Middle frontal gyrus (tissue), 1 donor: ENCODE measurements around the gene OS9.
"Not testable (repeated sequence)": the region's sequence is repeated elsewhere in the genome, so short reads cannot be mapped to it uniquely, and the experiment has no call there.

Experiments
- DNase-seq: peaks from one replicate; pipeline ENCODE4 v3.0.0-alpha.2; 2015; ENCODE audit warnings: low spot score; ENCODE audit errors: extremely low spot score

OS9 gene

GRCh38 chr12:57721846-57722608, 28.1 kb downstream of the OS9 start:
- DNase-seq, result not testable (repeated sequence)

DNA sequence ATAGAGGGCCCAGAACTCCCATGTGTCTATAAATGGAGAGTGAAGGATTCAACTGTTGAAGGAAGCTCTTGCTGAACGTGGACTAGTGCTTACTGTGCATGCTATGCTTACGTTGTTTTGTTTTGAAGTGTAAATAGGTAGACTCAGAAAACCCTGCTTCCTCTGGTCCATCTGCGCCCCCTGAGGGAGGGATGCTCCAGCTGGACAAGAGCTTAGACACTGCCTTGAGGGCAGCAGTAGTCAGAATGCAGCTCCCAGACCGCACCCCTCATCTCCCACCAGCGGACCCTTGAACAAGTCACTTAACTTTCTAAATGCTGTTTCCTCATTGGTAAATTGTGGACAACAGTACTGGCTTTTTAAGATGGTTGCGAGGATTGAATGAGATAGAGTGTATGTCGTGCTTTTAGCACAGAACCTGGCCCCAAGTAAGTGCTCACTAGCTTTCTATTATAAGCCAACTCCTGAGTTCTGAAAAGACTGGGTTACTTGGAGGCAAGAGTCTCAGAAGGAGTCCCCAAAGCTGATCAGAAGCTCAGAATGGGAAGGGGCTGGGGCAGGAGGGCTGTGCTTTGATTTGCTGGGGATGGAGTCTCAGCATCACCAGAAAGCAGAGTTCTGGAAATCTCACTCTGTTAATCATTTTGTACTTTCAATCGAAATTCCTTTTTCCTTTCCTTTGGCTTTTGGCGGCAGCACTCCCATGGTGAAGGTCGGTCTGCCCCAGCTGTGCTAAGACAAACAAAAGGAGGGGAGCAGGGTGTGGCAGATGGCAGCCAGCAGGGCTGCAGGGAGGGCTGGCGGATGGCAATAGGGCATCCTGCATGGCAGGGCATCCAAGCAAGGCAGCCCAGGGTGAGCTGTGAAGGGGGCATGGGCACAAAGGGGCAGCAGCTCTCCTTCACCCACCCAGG, 29.0 kb downstream of the OS9 start:
- no peak for DNase-seq

DNA sequence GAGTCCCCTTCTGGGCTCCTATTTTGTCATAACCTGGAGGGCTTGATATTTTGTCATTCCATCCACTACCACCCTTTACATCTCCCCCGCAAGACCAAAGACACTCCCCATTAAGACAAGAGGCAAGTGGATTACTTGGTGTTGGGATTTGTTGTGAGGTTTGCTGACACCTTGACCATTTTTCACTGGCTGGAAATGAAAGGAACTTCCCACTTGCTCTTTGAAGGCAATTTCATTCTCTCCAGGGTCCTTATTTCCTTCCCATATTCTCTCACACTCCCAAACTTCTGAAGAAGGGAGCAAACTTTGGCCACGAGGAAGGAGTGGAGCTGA, 29.7 kb downstream of the OS9 start:
- DNase-seq, result no peak

DNA sequence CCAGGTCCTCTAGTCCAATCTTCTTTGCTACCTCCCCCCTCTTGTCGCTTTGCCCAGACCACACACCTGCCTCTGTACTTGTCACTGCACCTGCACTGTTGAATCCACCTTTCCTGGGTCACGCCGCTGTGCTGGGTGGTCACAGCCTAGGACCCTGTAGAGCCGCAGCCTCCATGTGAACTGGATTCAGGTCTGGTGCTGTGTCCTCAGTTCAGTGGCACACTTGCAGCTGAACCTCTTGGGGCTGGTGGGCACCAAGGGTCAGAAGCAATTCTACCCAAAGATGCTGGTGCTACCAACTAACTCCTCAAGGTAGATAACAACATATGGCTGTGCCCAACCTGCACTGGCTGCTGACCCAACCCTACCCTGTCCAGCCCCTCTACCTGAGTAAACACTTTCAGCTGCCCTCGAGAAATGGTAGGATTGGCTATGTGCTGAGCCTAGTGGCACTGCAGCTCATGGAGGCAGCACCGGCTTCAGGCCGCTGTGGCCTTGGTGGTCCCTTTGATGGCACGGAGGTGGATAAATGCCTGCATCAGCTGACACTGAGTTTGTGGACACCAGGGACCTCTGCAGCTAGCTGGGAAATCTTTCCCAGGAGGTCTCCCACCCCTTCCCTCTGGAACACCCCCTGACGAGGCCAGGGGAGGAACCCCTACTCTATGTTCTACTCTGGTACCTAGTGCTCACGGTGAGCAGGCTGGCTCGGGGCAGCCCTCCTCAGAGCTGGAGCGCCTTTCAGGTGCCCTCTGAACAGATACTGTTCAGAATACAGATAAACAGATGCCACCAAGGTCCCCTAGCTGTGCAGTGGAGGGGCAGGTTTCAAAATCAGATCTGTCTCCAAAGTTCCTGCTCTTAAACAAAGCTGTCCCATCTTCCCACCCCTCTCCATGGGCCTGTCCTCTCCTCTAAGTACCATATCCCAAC, 30.3 kb downstream of the OS9 start:
- DNase-seq, result no peak

- DNase-seq, result no peak
Observed at GRCh38 chr12:57724936-57725740, 31.2 kb downstream of the OS9 start.

GRCh38 chr12:57725851-57726150, 31.9 kb downstream of the OS9 start:
- DNase-seq, result no peak

DNA sequence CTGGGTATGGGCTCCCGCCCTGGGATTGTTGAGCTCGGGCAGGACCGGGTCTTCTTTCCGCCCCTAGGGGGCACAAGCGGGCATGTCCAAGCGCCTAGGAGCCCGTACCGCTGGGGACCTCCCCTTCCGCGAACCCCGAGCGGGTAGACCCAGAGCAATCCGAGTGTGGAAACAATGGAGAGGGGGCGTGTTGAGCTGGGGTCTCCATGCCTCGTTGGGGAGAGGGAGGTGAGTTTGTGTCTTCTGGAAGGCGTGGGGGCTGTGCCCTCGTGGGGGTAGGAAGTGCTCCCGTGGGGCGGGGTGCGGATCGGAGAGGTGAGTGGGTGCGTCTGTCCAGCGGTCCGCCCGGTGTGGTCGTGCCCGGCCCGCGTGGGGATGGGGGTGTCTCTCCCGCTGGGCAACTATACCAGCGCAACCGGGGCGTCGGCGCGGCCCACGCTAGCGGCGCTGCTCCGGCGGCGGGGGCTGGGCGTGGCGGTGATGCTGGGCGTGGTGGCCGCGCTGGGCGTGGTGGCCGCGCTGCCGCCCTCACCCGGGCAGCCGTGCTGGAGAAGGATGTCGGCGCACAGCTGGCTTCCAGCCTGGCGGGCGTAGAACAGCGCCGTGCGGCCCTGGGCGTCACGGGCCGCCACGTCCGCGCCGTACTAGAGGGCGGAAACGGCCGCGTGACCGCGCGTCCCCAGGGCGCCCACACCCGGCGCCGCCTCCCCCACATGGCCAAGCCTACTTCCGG, 32.4 kb downstream of the OS9 start:
- DNase-seq, result no peak

DNA sequence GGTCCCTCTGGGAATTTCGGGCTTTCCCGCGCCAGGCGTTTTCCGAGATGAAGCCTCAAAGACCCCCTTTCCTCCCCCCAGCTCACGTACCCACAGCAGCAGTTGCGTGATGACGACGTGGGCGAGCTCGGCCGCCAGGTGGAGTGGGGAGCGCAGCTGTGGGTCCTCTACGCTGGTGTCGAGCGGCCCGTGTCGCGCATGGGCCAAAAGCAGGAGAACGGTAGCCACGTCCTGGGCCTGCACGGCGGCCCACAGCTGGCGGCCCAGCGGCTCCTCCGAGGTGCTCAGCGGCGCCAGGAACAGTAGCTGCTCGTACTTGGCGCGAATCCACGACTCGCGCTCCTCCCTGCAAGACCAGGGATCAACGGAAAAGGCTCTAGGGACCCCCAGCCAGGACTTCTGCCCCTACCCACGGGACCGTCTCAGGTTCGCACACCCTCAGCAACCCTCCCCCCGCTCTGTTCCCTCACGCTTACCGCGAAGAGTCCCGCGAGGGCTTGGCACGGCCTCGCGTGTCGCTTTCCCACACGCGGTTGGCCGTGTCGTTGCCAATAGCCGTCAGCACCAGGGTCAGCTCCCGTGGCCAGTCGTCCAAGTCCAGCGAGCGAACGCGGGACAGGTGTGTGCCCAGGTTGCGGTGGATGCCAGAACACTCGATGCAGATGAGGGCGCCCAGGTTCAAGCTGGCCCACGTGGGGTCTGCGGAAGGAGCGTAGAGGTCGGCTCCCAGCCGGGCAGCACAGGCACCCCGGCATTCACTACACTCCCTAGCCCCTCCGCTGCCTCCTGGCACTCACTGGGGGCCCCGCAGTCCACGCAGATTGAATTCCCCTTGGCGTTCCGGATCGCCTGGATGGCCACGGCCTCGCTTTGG, 33.2 kb downstream of the OS9 start:
- DNase-seq, result no peak

DNA sequence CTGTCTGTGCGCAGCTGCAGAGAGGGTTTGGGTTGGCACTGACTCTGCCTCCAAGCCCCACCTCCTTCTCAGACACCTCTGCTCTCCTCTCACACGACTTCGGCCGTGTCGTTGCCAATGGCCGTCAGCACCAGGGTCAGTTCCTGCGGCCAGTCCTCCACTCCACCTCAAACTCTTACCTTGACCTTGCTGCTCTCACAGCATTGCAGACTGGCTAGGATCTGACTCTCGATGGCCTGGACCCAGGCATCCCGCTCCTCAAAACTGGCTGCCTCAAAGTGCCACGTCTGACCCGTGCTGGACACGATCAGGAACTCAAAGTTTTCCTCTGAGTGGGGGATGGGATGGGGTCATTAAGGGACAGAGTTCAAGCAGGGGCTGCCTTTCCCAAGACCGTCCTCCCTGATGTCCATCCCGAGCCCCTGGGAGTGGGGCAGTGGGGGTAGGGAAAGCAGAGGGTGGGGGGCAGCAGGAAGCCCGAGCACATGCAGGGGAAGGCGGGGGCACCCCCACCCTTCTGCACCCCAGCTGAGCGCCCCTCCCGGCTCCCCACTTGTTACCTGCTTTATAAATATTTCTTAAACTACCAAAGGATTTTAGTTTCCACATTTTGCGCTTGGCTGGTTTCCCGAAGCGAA, 33.9 kb downstream of the OS9 start:
- no peak for DNase-seq

GRCh38 chr12:57729321-57729844, 35.5 kb downstream of the OS9 start:
- no peak for DNase-seq

GRCh38 chr12:57730336-57731067, 36.6 kb downstream of the OS9 start:
- no peak for DNase-seq

- DNase-seq, result no peak
Observed at GRCh38 chr12:57731411-57732080, 37.6 kb downstream of the OS9 start.

GRCh38 chr12:57732270-57732669, 38.3 kb downstream of the OS9 start:
- no peak for DNase-seq

DNA sequence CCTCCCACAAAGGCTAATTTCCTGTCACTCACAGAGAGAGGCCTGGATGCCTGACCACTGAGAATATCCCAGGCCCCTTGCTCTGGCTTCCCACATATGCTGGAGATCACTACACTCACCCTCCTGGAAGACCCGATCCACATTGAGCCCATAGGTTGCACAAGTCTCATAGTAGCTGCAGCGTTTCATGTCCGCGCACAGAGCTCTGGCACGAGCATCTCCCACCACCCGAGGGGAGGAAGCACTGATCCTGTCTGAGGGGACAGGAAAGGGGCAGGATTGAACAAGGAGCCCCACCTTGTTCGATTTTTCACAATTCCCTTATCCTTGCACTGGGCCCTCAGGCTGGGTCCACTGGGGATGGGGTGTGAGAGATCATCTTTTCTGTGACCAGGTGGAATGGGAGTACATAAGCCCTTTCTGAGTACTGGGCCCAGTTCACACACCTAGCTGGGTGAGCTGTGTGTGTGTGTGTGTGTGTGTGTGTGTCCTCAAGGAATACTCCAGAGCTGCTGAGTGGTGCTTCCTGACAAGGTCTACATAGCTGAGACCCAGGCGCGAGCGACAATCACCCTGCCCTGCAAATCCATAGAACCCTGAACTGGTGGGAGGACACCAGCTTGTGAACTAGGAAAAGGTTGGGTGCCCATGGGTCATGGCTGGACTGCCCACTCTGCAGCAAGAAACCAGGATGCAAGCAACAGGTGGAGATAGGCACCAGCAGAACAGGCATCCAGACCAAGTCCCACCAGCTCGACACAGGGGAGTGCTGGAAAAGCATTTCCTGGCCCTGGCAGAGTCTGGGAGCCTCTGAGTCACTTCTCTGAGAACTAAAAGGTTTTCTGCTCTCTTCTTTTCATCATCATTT, 39.0 kb downstream of the OS9 start:
- DNase-seq, result no peak

GRCh38 chr12:57733928-57734327, 40.0 kb downstream of the OS9 start:
- no peak for DNase-seq

DNA sequence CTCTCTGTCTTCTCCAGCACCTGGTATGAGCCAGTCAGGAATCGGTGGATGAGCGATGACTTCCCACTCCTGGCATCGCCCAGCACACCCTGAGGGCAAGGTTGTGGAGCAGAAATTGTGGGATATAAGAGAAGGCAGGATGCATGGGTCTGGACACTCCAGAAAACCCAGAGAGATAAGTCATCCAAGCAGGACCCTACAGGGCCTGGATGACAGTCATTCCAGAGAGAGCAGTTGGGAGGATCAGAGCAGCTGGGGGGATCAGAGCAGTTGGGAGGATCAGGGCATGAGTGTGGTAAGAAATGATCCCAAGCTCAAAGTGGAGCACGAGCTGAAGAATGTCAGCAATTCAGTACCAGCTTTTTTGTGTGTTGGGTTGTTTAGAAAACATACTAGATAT, 40.7 kb downstream of the OS9 start:
- DNase-seq, result no peak
